NCI-H1694 treated with DMSO at 0.1 percent for 48 hours (cell line): ENCODE measurements around the gene IQGAP3.

Experiments used
- DNase-seq: peaks from one replicate; lab custom pipeline; 2025; lab: John Stamatoyannopoulos, UW

IQGAP3 gene

DNA sequence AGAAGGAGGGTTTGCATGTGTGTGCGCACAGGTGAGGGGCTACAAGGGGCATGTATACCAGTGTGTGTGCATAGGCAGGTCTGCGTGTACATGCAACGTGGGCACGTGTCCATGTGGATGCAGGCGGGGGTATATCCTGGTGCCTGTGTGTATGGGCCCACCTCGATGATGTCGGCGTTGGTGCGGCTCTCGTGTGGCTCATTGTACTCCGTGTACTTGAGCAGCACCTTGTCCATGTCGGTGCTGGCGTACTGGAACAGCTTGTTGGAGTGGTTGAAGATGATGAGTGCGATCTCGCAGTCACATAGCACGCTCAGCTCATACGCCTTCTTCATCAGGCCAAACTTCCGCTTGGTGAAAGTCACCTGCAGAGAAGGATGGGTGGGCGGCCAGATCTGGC, 90.1 kb downstream of the IQGAP3 start:
- DNase-seq = no peak

- DNase-seq = no peak
Measured at GRCh38 chr1:156481527-156481926, 90.8 kb downstream of the IQGAP3 start.

DNA sequence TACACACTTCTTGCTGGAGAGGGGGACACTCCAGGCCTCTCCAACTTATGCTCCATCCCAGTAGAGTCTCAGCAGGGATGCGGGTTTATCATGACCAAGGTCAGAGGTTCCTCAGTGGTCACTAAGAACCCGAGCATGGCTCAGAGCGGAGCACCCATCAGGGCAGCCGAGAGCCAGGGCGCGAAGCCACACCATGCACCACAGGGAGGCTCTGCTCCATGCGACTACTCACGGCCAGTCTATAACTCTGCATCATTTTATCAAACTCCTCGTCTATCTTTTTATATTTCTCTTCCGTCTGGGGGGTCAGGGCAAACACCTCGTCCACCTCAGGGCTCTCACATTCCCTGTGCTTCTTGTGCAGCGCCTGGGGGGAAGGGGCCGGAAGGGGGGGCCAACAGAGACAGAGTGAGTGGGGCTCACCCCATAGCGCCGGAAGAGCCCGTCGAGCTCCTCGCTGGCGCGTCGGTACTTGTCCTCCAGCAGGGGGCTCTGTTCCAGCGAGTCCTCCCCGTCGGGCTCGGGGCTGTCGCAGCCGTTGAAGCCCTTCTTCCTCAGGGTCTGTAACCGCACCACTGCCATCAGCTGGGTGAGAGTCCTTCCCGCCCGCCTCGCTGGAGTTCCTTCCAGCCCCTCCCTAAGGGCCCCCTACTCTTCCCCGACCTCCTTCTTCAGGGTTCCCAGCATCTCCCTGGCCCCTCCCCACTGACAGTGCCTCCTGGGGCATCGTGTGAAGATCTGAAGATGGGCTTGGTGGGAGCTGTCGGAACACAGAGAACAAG, 91.8 kb downstream of the IQGAP3 start:
- DNase-seq = peak; percentile 87

DNA sequence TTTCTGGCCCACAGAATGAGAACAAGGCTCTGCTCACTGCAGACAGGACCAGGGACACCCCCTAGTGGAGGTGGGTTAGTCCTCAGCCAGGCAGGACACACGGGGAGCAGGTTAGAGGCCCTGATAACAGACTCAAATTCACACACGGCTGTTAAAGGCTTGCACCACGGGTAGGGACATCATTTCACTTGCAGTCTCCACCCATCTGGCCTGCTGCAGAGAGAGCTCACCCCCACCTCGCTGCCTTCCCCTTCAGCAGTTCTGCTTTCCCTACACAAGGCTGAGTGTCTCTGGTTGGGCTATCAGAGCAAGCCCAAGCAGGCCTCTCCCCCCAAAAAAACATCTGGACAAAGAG, 92.4 kb downstream of the IQGAP3 start:
- no peak for DNase-seq

- DNase-seq = no peak
Measured at GRCh38 chr1:156479093-156480015, 93.0 kb downstream of the IQGAP3 start.

DNA sequence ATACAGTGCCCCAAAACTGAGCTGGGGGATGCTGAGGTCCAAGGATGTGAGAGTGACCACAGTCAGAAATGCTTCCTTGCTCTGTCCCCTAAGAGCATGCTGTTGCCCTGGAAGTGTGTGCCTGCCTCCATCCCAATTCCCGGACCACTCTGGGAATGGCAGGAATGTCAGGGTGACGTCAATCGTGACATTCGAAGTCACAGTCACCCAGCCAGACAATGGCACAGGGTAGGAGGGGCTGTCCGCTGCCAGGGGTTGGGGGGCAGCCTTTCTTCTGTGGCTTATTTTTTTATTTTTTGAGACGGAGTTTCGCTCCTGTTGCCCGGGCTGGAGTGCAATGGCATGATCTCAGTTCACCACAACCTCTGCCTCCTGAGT, 94.1 kb downstream of the IQGAP3 start:
- no peak for DNase-seq

- DNase-seq = no peak
Measured at GRCh38 chr1:156477526-156478249, 94.7 kb downstream of the IQGAP3 start.

DNA sequence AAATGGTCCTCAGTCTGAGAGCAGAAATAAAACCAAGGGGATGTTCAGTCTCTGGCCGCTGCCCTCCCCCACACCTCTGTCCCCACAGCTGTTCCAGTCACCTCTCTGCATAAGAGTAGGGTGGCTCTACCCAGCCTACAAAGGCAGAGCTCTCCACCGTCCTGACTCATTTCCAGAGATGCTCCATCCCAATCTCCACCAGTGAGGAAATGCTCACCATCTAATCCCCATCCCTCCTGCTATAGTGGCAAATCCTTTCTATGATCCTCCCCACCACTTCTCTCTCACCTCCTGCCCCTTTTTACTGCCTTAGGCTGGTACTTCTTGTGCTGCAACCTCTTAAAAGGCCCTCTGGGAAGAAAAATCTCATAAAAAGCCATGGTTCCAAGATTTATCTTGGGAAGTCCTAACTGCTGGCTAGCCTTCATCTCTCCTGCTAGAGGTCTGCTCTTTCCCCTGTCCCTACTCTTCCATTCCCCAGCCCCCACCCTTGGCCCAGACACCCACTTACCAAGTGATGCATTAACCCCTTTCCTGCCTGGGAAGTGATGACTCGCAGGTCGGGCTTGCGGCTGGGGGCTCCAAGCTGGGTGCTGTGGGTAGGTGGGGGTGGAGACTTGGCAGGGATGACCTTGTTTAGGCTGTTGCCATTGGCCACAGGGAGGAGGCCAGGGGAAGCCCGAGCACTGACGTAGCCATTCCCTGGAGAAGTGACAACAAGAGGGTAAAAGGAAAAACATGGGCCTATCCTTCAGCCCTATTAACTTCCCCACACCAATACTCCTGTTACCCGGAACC, 95.7 kb downstream of the IQGAP3 start:
- DNase-seq = no peak

GRCh38 chr1:156475568-156476500, 96.5 kb downstream of the IQGAP3 start:
- peak; percentile 77 for DNase-seq
